ENCODE results near the gene ZNF532.

The ZNF532 gene

GRCh38 chr18:58949031-58949430, 84.4 kb downstream of the ZNF532 start:
- no peak for DNase-seq

DNA sequence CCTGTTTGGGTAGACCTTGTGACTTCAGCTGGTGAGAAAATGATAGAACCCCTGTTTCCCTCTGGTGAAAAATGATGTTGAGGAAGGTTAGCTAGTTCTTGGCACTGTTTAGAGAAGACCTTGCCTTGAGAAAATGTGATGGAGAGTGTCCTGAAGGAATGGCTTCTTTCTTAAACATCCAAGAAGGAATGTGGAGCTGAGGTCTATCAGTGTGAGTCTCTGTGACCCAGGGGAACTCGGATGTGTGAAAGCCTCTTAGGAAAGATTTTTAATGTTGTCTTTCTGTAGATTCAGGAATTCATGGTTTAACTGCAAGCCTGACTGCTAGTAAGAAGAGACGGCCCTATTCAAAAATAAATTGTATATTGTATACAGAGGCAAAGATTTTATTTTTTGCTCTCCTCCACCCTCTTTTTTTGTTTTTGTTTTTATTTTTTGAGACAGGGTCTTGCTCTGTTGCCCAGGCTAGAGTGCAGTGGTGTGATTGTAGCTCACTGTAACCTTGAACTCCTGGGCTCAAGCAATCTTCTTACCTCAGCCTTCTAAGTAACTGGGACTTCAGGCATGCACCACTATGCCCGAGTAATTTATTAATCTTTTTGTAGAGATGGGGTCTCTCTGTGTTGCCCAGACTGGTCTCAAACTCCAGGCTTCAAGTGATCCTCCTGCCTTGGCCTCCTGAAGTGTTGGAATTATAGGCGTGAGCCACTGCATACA, 87.5 kb downstream of the ZNF532 start:
- DNase-seq, result no peak

DNA sequence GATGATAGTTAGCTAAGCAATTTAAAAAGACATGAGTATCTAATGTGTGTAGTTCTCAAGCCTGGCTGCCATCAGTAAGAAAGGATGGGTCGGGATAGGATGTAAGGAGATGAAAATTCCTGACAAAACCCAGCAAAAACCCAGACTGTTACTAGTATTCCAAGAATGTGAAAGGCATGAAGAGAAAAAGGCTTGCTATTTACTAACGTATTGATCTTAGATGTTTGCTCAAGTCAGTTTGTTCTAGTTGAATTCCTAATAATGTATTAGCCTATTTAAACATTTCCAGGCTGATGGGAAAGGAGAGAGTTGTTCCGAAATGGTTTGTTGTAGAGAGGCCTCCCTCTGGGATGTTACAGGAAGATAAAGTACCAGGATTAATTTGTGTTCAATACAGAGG, 88.2 kb downstream of the ZNF532 start:
- no peak for DNase-seq

DNA sequence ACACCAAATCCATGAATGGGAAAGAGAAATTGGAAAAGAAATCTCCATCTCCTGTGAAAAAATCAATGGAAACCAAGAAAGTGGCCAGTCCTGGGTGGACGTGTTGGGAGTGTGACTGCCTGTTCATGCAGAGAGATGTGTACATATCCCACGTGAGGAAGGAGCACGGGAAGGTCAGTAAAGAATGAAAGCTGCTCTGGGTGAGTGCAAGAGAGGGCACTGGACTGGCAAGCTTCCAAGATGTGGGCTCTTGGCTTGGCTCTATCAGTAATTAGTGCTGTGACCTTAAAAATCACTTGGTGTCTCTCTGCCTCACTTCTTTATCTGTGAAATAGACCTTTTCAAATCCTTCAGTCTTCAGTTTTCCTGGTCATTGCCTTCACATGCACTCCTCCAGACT, 89.0 kb downstream of the ZNF532 start:
- DNase-seq, result no peak

DNA sequence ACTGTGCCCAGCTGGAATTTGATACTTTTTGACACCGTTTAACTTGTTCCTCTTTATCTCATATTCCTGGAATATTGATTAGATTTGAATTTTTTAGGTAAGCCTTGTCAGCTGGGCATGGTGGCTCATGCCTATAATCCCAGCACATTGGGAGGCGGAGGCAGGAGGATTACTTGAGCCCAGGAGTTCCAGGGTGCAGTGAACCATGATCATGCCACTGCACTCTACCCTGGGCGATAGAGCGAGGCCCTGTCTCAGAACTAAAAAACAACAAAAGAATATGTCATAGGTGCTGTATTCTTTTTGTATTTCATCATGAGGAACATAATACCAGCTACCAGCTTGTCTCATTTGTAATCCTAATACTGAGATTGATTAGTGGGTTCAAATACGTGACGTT, 90.3 kb downstream of the ZNF532 start:
- no peak for DNase-seq

DNA sequence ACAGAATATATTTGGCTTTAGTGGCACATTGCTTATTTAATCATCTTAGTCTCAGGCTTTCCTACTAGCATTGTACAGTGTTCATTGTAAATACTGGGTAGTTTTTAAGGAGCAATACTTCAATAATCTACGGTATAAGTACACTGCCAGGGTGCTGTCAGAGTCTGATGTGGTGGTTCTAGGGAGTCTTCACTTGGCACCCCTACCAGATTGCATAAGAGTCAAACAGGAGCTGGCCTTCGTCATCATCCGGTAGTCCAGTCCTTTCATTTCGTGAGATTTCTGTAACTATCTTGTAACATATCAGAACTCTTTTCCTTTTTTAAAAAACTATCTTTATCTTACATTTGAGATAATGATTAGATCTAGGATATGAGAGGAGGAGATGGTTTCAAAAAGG, 91.1 kb downstream of the ZNF532 start:
- DNase-seq, result no peak

DNA sequence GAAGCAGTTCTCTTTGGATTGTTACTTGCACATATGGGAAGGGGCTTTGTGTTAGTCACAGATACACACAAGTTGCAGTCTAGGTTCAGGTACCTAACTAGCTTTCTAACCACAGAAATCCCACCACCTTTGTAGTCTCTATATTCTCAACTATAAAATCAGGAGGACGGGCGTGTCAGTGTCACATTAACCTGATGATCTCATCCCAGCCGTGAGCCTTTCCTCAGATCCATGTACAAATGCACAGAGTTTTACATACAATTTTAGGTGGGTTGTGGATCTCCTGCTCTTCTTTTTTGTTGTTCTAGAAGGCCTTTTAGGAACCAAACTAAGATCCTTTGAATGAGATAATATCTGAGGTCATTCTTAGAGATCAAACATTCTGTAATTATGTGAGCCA, 94.0 kb downstream of the ZNF532 start:
- no peak for DNase-seq

DNA sequence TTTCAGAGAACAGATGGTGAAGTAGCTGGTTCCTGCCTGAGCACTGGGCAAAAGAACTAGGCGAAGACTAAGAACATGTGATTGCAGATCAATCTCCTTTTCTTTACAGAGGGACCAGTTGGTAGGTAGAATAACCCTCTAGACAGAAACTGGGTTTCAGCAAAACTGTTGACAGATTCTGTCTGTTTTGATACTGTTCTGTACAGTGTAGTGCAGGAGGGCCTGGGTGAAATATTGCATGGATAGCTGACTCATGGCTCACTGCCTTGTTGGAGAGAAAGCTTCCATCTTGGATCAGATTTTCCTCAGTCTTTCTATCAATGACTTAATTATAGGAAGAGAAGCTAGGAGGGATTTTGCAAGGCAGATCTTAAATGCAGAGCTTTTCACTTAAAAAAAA, 95.8 kb downstream of the ZNF532 start:
- no peak for DNase-seq

DNA sequence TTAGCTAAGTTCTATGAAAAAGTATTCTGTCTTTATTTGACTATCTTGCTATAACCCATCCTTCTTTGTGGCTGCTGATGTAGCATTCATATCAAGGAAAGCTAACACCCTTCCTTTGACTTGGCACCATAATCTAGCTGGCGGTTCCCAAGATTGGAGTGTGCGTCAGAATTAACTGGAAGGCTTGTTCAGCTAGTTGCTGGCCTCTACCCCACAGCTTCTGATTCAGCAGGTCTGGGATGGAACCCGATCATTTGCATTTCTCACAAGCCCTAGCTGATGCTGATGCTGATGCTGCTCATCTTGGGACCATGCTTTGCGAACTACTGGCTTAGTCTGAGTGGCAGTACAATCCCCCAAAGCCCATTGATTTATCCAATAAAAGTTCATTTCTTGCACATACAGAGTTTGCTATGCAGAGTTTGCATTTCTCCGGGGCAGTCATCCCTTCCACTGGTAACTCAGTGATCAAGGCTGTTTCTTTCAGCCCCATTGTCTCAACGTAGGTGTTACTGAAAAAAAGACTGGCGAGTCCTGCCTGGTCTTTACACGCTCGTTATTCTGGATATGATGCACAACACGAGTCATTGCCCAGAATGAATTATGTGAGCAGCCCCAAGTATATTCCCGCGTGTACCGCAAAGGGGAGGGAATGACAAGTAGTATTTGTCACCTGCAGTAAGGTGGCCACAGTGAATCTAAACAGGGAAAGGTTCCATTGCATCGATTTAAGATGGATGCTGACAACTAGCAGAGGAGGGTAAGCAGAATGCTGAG, 96.5 kb downstream of the ZNF532 start:
- DNase-seq, result no peak

GRCh38 chr18:58962336-58962735, 97.7 kb downstream of the ZNF532 start:
- no peak for DNase-seq

DNA sequence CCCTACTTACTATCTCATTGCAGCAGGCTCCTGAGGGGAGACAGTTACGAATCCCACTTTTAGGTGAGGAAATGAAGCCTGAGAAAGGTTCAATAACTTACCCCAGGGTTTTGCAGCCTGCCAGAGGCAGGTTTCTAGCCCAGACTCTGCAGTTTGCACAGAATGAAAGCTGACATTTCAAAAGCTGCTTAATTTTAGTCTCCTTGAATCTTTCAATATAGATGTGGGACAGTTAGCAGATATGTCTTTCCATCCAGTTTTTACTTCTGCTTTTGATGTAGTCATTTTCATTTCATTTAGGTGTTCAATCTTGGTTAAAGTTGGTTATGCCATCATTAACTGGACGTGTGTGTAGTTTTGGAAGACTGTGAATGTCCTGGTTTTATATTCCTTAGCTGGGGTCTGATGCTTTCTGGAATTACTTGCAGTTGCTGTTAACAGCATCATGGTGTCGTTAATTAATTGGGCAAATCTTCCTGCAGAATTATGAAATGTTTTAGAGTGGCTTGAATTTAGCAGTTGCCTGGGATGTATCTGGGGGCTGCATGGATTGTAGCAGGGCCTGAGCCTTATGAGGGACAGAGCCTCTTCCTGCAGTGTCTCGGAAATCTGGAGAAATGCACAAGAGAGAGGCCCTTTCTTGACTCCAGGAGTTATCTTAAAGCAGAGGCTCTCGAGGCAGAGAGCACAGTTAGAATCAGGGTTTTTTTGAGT, 100.8 kb downstream of the ZNF532 start:
- DNase-seq, result no peak

GRCh38 chr18:58966005-58966677, 101.5 kb downstream of the ZNF532 start:
- DNase-seq, result no peak

DNA sequence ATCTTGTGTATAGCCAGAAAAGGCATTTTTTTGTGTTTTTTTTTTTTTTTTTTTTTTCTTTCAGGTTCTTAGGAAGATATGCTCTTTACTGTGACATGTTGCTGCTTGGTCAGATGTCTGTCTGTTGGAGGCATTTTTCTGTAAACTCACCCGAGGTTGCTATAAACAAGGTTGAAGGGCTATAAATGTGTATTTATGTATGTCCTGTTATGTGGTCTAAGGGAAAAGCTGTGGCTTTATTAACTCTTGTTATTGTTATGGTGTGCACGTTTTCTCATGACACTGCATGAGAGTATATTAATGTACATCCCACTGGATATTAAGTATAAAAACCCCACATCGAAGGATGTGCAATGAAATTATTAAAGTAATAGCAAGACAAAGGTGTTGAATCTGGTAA, 102.0 kb downstream of the ZNF532 start:
- DNase-seq, result no peak

DNA sequence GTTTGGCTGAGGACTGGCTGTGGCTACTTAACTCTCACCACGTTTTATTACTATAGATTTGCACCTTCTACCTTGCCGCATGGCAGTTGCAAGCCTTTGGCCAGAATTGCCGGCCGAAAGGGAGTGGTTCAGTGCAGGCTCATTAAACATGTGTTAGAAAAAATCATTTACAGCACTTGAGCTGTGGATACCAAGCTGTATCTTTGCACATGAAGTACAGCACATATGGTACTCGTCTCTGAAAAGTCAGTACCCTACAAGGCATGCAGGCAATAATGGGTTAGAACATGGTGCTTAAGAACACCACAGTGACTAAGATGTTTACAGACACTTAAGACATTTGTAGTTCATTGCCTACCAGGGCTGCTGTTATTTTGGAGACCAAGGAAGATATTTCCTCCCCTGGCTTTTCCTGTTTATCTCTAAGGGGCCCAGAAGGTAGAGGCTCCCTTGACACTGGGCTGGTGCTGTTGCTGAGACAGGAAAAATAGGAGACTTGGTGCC, 103.1 kb downstream of the ZNF532 start:
- DNase-seq, result no peak

DNA sequence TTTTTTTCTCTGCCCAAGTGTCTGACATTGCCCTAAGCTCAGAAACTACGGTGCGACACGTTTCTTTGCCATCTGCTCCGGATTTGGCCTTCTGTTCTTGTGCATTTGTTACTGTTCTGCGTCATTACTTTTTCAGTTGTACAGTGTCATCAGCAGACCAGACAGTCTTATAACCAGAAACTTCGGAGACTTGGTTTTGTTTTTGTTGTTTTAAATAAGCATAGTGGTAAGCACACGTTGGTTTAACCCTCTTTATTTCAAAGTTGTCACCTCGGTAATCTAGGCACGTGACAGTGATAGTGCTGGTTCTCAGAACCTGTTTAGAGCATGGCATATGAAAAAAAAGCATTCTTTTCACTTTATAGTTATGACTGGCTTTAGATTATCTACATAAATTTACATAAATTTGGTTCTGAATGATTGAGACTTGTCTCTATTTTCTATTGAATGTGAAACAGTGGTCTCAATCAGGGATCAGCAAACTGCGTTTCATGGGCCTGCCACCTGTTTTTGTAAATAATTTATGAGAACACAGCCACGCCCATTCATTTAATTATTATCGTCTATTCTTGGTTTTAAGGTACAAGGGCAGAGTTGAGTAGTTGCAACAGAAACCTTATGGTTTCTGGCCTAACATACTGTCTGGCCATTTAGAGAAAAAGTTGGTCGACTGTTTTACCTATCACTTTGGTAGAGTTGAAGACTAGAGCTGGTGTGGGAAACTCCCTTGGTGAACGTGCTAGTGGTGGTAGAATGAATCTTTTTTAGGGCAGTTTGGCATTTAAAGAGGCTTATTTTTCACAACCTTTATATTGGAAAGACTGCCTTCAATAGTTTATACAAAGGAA, 106.5 kb downstream of the ZNF532 start:
- DNase-seq, result no peak

DNA sequence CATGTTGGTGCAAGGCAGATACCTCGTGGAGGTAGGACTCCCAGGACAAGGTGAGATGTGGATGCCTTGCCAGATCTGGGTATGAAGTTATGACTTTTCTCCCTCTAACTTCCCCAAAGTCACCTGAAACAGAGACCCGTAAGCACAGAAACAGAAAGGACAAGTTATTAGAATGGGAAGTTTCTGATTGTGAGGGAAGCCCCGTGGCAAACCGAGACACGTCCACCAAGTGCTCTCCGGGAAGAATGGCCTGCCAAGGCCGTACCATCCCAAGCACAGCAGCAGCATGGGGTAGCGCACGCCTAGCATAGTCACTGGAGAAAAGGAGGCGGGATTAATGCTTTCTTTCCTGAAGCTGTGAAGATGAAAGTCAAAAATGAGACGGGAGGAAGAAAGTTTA, 110.6 kb downstream of the ZNF532 start:
- DNase-seq, result no peak

DNA sequence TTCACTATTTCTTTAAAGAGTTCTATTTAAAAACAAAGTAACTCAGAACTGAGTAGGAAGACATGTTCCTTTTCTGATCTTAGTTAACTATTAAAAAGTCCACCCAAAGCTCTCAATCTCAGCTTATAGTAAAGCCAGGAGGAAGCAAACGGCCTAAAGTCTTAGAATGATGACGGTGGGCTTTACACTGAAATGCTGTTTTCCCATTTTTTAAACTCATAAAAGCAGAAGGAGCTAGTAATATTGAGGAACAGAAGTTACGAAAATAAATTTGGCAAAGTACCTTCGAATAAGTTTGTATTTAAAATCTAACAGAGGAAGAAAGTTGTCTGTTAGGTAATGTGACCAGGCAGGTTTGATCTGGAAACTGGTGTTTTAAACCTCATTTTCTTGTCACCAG, 111.1 kb downstream of the ZNF532 start:
- no peak for DNase-seq

GRCh38 chr18:58977223-58977622, 112.5 kb downstream of the ZNF532 start:
- no peak for DNase-seq

- no peak for DNase-seq
Measured at GRCh38 chr18:58977801-58978200, 113.1 kb downstream of the ZNF532 start.

DNA sequence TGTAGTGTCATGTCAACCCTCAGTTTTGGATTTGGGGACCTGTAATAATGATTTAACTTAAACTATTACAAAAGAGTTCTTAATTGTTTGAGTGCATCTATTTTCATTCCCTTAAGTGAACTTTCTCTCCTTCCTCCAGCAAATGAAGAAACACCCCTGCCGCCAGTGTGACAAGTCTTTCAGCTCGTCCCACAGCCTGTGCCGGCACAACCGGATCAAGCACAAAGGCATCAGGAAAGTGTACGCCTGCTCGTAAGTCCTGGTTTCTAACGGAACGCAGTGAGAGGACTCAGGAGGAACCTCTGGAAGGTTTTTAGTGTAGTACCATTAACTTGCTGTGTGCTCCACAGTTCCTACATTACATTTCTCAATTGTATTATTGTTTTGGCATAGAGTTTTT, 114.2 kb downstream of the ZNF532 start:
- DNase-seq, result no peak

GRCh38 chr18:58979615-58980014, 114.9 kb downstream of the ZNF532 start:
- no peak for DNase-seq

DNA sequence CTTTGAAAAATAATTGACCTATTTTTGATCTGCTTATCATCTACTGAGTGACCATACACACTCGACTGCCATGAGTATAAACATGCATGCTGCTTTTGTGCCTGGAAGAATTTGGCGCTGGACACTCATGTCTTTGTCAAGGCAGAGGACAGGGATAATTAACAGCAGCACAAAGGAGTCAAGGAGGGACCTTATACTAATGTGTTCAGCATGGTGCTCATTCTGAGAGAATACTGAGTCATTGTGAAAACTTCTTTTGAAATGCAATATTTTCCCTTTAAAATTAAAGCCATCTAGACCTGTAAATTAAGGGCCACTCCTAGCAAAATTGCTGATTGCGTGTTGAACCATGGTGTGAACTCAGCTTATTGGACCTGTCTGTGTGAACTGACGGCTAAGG, 116.3 kb downstream of the ZNF532 start:
- DNase-seq, result no peak

Measured in stimulated activated CD4-positive, alpha-beta T cell treated with anti-CD3 and anti-CD28 coated beads, Interleukin-4, amount 100 ng/mL, for 4 hours (primary cell).